ENCODE results near the gene SYT1. TPM values are rescaled to one million over a fixed set of nuclear protein-coding genes. Genes with fewer than 3 reads are reported as not detected.

The SYT1 gene
- total RNA-seq, 4 donors from 2014 or later, result 1.4 to 4.1 (median 1.8) TPM

DNA sequence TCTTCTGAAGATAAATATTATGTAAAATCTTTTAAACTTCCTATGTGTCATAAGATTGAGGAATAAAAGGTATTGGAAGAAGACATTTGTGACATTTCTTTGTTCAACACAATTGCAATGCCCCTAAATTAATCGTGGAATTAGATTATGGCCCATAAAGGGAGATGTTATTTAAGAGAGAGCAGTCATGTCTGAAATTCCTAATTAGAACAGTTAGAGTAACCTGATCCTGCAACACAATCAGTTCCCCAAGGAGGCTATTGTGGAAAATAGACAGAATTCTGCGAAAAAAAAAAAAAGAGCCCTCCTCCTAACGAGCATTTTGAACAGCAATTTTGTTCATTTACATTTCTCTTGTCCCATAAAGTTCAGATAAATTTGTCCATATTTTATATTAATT is 486.7 kb downstream of the SYT1 start:
- Histone ChIP-seq H3K27me3 (no peaks in the 10 kb centered on the region), H3K27ac (no peak overlapping the region), H3K36me3 (no peaks in the 10 kb centered on the region), H3K4me3 (no peak overlapping the region), H3K9me3 (no peaks in the 10 kb centered on the region), H3K4me1 (no peaks in the 10 kb centered on the region)
- TF ChIP-seq POLR2A (IDR thresholded peaks at IDR 0.05), result no peak
- TF ChIP-seq, protein P1, sequence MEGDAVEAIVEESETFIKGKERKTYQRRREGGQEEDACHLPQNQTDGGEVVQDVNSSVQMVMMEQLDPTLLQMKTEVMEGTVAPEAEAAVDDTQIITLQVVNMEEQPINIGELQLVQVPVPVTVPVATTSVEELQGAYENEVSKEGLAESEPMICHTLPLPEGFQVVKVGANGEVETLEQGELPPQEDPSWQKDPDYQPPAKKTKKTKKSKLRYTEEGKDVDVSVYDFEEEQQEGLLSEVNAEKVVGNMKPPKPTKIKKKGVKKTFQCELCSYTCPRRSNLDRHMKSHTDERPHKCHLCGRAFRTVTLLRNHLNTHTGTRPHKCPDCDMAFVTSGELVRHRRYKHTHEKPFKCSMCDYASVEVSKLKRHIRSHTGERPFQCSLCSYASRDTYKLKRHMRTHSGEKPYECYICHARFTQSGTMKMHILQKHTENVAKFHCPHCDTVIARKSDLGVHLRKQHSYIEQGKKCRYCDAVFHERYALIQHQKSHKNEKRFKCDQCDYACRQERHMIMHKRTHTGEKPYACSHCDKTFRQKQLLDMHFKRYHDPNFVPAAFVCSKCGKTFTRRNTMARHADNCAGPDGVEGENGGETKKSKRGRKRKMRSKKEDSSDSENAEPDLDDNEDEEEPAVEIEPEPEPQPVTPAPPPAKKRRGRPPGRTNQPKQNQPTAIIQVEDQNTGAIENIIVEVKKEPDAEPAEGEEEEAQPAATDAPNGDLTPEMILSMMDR (IDR thresholded peaks at IDR 0.05), result no peak
- no peak for DNase-seq

DNA sequence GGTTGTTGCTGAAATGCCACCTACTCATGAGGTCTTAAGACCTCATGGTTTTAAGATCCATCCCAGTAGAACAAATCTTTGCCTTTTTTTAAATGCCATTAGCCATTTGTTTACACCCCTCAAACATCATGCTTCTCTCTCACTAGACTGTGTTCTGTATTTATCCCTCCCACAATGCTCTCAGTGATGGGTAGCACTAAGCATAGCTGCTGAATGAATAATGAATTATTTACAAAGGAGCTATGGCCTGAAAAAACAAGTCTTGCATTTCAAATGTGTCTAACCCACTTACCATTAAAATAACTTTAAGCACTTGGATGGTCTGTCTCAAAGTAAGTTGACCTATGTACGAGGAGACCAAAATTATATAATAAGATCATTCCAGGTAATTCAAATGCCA is 491.6 kb downstream of the SYT1 start:
- H3K36me3 ChIP-seq, result no peaks in the 10 kb centered on the region
- H3K9me3 ChIP-seq, result no peaks in the 10 kb centered on the region
- DNase-seq, result no peak
- no peaks in the 10 kb centered on the region for H3K27me3 ChIP-seq
- TF ChIP-seq POLR2A (IDR thresholded peaks at IDR 0.05), result no peak
- TF ChIP-seq, protein P1 (IDR thresholded peaks at IDR 0.05), result no peak
- no peak overlapping the region for H3K27ac ChIP-seq
- no peaks in the 10 kb centered on the region for H3K4me1 ChIP-seq
- no peak overlapping the region for H3K4me3 ChIP-seq

DNA sequence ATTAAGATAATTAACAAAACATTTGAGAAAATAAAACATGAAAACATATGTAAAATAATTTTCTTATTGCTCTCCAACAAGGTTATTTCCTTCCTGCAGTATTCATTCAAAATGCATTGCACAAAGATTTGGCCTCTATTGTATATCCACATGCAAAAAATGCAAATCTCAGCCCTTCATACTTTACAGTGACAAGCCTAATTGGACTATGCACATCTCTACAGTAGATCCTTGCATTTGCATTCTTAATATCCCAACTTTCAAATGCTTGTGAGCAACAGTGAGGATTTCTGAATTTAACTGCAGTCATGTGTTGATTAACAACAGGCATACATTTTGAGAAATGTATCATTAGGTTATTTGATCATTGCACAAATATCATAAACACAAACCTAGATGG is 492.5 kb downstream of the SYT1 start:
- no peak for TF ChIP-seq POLR2A (IDR thresholded peaks at IDR 0.05)
- TF ChIP-seq, protein P1 (IDR thresholded peaks at IDR 0.05), result no peak
- H3K4me1 ChIP-seq, result no peaks in the 10 kb centered on the region
- no peaks in the 10 kb centered on the region for H3K9me3 ChIP-seq
- DNase-seq, result no peak
- H3K36me3 ChIP-seq, result no peaks in the 10 kb centered on the region
- H3K27ac ChIP-seq, result no peak overlapping the region
- H3K4me3 ChIP-seq, result no peak overlapping the region
- H3K27me3 ChIP-seq, result no peaks in the 10 kb centered on the region

DNA sequence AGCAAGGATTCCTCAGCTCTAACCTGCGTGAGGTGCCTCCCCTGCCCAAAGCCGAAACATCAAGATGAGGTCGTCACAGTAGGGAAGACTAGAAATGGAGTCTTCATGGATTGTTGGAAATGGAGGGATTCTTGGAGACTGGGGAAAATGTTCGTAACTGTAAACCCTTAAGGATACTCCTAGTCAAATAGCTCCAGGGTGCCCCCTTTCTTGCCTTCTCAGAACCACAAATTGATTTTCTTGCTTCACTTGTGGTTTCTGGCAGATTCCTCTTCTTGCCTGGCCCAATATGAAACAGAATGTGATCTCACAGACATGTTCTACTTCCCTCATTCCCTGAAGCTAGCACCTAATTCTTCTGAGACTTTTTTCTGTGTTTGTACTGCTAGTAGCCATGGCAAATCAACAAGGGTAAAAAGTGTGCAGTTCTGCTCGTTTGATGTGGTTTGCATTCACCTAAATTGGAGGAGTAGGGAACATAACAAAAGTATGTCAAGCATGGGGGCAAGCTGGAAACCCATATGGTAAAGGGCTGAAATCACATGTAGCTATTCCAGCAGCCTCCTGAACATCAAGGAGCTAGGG is 494.2 kb downstream of the SYT1 start:
- no peak for DNase-seq
- no peak for TF ChIP-seq POLR2A (IDR thresholded peaks at IDR 0.05)
- TF ChIP-seq, protein P1 (IDR thresholded peaks at IDR 0.05), result no peak
- H3K36me3 ChIP-seq, result no peaks in the 10 kb centered on the region
- no peaks in the 10 kb centered on the region for H3K4me1 ChIP-seq
- no peaks in the 10 kb centered on the region for H3K9me3 ChIP-seq
- H3K27ac ChIP-seq, result no peak overlapping the region
- H3K4me3 ChIP-seq, result no peak overlapping the region
- H3K27me3 ChIP-seq, result no peaks in the 10 kb centered on the region

DNA sequence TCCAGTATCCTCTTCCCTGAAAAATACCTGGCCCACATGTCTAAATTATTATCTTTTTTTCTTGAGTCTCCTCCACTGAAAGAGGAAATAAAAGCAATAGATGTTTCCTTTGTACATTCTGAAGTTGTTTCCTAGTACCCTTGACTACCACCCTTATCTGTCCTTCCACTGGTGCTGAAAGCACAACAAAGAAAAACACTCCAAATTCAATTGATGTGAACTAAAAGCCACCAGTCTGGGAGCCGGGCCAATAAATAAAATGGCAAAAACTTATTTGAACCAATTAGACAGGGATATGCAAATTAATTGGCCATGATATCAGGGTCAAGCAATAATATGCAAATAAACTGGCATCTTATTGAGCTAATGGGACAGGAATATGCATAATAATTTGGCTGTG is 495.7 kb downstream of the SYT1 start:
- Histone ChIP-seq H3K27me3 (no peaks in the 10 kb centered on the region), H3K4me1 (no peaks in the 10 kb centered on the region), H3K36me3 (no peaks in the 10 kb centered on the region), H3K4me3 (no peak overlapping the region), H3K27ac (no peak overlapping the region), H3K9me3 (no peaks in the 10 kb centered on the region)
- TF ChIP-seq POLR2A (IDR thresholded peaks at IDR 0.05), result no peak
- TF ChIP-seq, protein P1 (IDR thresholded peaks at IDR 0.05), result no peak
- no peak for DNase-seq

DNA sequence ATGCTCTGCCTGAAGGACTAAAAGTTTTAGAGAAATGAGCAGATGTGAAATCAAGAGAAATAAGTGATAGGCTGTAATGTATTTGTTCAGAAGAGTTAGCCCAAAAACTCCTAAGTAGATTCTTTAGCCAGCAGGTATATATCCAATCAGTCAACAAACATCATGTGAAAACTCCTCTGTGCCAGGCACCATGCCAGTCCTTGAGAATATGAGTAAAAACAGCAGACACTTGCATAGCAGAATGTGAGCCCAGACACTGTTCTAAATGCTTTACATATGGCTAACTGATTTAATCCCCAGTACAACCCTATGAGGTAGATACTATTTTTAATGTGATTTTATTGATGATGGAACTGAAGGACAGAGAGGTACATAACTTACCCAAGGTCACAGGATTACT is 496.4 kb downstream of the SYT1 start:
- no peaks in the 10 kb centered on the region for H3K9me3 ChIP-seq
- TF ChIP-seq, protein P1 (IDR thresholded peaks at IDR 0.05), result no peak
- TF ChIP-seq POLR2A (IDR thresholded peaks at IDR 0.05), result no peak
- no peaks in the 10 kb centered on the region for H3K4me1 ChIP-seq
- DNase-seq, result no peak
- no peak overlapping the region for H3K27ac ChIP-seq
- H3K27me3 ChIP-seq, result no peaks in the 10 kb centered on the region
- no peaks in the 10 kb centered on the region for H3K36me3 ChIP-seq
- H3K4me3 ChIP-seq, result no peak overlapping the region

Data from Peyer's patch (tissue), 4 donors.